NCI-H146 (cell line): ENCODE data around the gene PALM.
"Not testable (repeated sequence)": the region's sequence is repeated elsewhere in the genome, so short reads cannot be mapped to it uniquely, and the experiment has no call there.

ENCODE experiments used
- DNase-seq: peaks from one replicate; lab custom pipeline; 2025; lab: John Stamatoyannopoulos, UW

PALM gene

GRCh38 chr19:709196-709964, 645 bp downstream of the PALM start:
- DNase-seq = no peak

GRCh38 chr19:709965-710571, 1.3 kb downstream of the PALM start:
- DNase-seq = no peak

GRCh38 chr19:710767-711166, 2.0 kb downstream of the PALM start:
- no peak for DNase-seq

- DNase-seq = no peak
These were observed 2.5 kb downstream of the PALM start for GRCh38 chr19:711254-711653.

- no peak for DNase-seq
These were observed 6.6 kb downstream of the PALM start for GRCh38 chr19:715347-715746.

GRCh38 chr19:718251-718951, 9.7 kb downstream of the PALM start:
- DNase-seq = no peak

- no peak for DNase-seq
These were observed 10.3 kb downstream of the PALM start for GRCh38 chr19:718991-719512.

GRCh38 chr19:719636-720344, 11.1 kb downstream of the PALM start:
- no peak for DNase-seq

- DNase-seq = no peak
These were observed 11.8 kb downstream of the PALM start for GRCh38 chr19:720345-721160.

GRCh38 chr19:722553-723101, 13.9 kb downstream of the PALM start:
- DNase-seq = no peak

- DNase-seq = no peak
These were observed 14.5 kb downstream of the PALM start for GRCh38 chr19:723247-723646.

- no peak for DNase-seq
These were observed 15.0 kb downstream of the PALM start for GRCh38 chr19:723714-724113.

- no peak for DNase-seq
These were observed 16.8 kb downstream of the PALM start for GRCh38 chr19:725461-726089.

- no peak for DNase-seq
These were observed 18.5 kb downstream of the PALM start for GRCh38 chr19:726993-727956.

- no peak for DNase-seq
These were observed 19.3 kb downstream of the PALM start for GRCh38 chr19:728011-728410.

GRCh38 chr19:729564-729963, 20.8 kb downstream of the PALM start:
- DNase-seq = not testable (repeated sequence)

GRCh38 chr19:729965-730668, 21.4 kb downstream of the PALM start:
- no peak for DNase-seq

GRCh38 chr19:731000-731399, 22.3 kb downstream of the PALM start:
- no peak for DNase-seq
